Ureter (tissue), 1 donor: ENCODE results near the gene KSR1. TPM values are rescaled to one million over a fixed set of nuclear protein-coding genes. Genes with fewer than 3 reads are reported as not detected.
"Not testable (repeated sequence)": the region's sequence is repeated elsewhere in the genome, so short reads cannot be mapped to it uniquely, and the experiment has no call there.

Experiments used
- DNase-seq: peaks from one replicate; pipeline ENCODE4 v3.0.0-alpha.2; 2020; ENCODE audit warnings: low spot score
- total RNA-seq: library from RNA; stranded (reverse); gene quantifications from one replicate; pipeline ENCODE4 v1.2.4, GENCODE V29; 2023
- donor health status: DM: yes; HTN: yes; CAD: no.

Gene KSR1
- total RNA-seq, 1 donor from 2014 or later, result 61.9 TPM

DNA sequence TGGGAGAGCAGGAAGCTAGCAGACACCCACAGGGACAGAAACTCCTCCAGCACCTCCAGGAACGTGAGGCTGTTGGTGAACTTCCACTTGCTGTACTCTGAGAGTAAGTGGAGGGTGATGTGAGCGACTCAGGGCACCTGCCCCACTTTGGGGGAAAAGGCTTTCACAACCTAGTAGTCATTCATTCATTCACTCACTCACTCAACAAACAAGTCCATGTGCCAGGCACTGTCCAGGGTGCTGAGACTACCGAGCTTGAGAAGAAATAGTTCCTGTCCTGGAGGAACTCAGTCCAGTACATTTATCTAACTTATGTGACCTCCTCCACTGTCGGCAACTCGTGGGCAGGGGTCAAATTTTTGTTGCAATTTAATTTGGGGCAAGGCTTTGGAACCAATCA, 201.4 kb downstream of the KSR1 start:
- DNase-seq, result no peak

DNA sequence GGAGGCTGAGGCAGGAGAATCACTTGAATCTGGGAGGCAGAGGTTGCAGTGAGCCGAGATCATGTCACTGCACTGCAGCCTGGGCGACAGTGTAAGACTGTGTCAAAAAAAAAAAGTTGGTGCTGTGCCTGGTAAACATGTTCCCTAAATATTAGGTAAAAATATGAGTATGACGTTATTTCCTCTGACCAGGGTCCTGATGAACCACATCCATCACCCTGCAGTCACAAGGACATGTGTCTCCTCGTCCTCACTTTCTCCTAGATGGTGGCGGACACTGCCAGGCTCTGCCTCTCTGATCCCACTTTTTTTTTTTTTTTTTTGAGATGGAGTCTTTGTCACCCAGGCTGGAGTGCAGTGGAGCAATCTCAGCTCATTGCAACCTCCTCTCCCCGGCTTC, 203.4 kb downstream of the KSR1 start:
- no peak for DNase-seq

DNA sequence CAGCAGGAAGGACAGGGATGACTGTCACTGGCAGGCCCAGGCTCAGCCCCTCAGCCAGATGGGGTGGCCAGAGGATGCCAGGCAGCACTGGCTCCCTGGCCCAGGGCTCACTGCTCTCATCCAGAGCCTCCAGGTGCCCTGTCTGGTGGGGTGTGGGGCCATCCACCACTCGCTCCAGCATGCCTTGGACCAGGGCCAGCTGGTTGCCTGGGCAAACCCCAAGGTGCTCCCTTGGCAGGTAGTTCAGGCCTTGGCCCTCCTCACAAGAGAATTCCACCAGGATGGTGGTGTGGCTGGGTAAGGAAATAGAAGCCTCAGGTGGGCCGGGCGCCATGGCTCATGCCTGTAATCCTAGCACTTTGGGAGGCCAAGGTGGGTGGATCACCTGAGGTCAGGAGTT, 204.2 kb downstream of the KSR1 start:
- no peak for DNase-seq

DNA sequence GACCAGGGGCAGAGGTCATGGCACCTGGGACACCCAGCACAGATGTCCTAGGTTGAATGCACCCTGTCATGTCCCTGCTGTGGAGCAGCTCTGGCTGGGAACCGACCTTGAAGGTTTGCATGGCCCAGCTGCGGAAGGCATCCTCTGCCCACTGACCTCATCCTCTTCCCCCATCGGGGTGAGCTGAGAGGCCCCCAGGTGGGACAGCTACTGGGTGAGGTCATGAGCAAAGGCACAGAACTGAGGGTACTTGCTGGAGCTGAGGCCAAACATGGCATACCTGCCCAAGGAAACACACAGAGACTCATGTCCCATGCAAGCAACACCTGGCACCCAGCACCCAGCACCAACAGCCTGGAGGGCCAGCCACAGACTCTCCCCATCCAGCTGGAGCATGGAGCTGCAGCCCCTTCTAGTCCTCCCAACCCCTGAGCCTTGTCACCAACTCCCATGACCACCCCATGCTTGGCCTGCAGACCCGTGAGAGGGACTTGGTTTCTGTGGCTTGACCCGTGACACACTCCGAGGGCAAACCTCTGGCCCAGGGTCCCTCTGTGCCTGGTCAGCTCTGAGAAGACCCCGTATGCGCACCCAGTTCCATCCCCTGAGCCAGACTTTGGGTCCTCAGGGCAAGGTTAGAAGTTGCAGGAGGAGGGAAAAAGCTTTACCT, 207.8 kb downstream of the KSR1 start:
- DNase-seq, result no peak

DNA sequence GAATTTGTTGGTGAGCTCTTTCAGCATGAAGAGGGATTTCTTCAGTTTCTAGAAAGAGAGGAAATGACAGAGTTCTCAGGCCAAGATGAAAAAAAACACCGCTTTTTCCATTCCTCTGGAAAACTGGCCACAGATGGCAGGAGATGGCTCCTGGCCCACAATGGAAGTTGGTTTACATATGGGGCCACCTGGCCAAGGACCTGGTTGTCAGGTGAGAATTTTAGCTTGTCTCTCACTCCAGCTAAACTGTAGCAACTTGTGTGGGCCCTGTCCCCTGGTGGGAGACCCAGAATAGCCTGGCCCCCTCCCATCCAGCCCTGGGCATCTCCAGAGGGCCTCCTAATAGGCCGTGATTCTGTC, 208.3 kb downstream of the KSR1 start:
- no peak for DNase-seq

DNA sequence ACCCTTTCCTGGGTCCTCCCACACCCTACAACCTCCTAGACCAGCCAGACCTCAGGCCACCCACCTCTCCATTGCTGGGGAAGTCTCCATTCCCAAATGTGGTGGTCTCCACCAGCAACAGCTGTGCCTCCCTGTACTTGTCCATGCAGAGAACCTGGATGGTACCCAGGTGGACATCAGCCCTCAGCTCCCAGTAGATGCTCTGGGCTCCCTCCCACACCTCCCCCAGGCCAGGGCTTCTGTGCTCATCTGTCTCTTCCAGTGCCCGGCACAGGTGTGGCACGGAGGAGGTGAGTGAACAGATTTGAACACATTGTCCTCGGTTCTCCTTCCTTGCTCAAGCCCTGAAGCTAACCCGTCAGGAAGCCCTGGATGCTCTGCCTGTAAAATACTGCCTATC, 209.3 kb downstream of the KSR1 start:
- no peak for DNase-seq

DNA sequence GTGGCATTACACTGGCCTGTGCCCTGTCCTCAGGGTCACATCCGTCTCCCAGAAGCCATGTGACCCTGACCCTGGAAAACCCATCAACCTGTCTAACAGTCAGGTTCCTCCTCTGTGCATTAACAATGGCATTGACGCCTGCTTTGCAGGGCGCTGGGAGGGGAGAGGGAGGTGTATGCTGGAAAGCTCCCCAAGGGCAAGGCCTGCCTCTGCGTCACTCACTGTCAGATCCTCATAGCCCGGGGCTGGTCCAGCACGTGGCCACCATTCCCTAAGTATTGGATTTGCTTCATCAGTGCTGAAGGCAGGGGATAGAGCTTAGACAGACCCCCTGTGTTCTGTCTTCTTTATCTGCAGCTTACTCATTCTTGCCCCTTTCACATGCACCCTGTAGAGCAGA, 210.0 kb downstream of the KSR1 start:
- not testable (repeated sequence) for DNase-seq

DNA sequence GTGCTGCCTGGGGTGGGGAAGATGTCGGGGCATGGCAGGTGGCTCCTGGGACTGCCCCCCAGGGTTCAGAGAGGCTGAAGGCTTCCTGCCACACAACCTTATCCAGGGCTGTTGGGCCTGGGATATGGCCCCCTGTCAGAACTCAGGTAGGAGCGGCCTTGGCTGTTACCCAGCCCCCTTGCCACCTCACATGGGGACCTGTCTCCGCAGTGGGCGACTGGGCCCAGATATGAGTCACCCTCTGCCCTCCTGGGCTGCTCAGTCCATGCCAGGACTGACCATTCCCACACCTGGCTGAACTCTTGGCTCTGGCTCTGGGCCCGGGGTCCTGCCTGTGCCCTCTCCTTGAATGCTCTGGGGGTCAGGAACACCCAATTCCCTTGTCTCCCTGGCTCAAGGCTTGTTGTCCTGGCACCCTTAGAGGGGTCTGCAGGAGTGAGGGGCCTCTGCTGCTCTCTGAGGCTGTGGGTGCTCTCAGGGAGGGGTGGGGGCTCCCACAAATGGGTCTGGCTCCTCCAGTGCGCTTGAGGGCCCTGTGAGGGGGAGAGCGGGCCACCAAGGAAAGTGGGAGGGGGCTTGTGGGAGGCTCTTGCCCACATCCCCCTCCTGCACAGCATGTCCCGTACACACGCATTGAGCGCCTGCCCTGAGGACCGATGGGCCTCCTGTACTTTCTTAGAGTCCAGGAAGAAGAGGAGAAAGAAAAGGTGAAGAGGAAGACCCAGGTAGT, 210.7 kb downstream of the KSR1 start:
- DNase-seq, result no peak

DNA sequence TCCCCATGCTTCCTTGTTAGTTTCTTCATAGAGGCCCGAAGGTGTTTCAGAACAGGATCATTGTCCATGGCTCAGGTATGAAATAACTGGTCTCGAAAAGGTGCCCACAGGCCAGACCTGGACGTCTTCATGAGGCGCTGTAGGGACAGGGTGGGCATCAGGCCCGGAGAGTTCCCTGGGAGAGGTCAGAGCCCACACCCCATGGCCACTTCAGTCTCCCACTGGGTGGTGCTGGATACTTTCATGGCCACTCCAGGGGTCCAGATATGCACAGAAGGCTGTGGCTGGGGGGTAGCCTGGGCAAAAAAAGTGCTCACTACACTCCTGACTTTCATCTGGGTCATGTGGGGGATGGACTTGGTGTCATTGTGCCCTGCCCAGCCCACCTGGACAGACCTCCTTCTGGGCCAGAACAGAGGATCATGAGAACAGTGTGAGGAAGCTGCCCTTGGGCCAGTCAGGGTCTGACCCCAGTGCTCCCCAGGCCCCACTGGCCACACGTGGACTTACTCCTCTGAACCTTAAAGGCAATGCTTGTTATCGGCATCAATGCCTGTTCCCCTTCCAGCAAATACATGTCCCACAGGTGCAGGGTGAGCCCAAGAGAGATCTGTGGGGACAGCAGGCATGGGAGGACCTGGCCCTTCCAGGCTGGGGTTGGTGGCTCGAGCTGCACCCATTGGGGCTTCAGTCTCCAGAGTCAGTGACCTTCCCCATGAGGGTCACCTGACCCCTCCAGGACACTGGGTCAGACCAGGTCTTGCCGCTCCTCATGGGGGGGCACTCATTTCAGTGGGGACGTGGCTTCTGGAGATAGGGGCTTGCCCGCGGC, 211.6 kb downstream of the KSR1 start:
- DNase-seq, result no peak

DNA sequence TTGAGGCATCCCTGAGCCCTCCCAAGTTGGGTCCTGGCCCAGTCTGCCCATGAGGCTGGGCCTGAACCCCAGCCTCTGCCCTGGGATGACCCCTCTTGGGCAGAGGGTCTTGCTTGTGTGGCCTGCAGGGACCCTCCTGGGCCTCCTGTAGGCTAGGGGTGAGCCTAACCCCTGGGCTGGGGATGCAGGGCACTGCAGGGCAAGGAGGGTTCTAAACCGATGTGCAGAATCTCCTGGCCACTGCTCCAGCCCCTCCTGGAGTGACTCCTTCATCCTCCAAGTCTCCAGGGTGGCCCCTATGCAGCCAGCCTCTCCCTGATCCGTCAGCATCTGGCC, 212.2 kb downstream of the KSR1 start:
- DNase-seq, result no peak

DNA sequence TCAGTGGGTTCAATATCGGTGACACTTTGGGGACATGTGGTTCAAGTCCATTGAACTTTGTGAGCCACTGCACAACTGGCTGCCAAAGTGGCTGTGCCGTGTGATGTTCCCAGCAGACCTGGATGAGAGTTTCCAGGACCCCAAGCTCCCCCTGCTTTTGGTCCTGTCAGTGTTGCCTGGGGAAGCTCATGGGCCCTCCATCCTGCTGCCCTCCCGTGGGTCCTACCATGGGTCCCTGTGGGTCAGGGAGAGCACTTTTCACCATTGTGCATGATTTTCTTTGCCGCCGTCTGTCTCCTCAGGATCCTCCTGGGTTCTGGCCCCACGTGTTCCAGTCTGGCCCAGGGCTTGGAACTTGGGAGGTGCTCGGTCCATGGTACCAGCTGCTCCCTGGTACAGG, 212.9 kb downstream of the KSR1 start:
- DNase-seq, result no peak

DNA sequence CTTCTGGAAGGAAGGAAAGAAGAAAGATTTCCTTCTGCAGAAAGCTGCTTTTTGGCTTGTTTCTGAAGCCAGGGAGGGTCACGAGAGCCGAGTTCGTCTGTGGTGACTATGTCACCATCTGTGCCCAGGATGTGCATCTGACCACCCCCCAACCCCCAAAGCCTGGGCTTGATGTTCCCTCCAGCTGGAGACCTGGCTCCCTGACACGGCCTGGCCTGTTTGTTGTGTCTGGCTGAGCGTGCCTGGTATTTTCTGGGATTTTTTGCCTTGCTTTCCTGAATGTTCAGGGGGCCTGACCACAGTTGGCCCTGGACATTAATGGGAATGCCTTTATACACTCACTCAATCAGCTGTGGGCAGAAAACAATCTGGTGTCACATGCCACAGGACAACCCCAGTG, 213.6 kb downstream of the KSR1 start:
- no peak for DNase-seq

DNA sequence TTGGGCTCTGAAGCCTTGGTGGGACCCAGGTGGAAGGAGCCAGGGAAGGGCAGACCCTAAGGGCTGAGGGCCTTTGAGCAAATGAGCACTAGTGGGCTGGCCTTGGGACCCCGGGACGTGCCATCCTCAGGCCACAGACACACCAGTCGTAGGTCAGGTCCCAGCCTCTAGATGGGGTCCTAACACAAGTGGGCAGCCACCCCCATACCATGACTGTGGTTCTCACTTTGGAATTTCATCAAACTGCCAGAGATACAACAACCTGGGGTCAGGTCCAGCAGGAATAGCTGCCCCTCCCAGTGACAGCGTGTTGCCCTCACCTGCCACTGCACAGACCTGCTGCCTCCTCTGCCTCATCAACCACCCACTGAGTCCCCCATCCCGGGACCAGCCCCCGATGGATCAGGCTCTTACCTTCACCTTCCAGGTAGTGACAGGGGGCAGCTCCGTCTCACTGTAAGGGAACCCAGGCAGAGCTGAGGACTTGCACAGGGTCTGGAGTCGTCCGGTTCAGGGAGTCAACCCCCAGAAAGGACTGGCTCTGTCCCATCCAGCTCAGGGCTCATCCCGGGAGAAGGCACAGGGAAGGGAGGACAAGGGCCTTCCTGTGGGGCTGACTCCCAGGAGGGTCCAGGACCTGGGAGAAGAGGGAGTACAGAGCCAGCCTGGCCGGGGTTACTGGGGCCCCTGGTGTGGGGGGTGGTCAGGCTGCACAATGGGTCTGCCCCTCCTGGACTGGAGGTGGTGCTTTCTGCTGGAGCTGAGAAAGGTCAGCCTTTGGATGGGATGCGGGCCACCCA, 214.7 kb downstream of the KSR1 start:
- no peak for DNase-seq

DNA sequence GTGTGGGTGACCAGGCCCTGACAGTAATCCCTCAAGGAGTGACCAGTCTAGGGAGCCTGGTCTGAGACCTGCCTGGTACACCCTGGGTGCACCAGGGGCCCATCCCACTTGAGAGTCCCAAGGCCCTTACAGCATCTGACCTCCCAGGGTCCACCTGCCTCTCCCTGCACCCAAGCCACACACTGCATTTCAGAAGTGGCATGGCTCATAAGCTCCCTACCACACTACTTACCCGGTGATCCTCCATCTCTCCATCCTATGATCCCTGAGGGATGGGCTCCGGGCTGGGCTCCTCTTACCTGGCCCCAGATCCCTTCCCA, 215.3 kb downstream of the KSR1 start:
- DNase-seq, result no peak

DNA sequence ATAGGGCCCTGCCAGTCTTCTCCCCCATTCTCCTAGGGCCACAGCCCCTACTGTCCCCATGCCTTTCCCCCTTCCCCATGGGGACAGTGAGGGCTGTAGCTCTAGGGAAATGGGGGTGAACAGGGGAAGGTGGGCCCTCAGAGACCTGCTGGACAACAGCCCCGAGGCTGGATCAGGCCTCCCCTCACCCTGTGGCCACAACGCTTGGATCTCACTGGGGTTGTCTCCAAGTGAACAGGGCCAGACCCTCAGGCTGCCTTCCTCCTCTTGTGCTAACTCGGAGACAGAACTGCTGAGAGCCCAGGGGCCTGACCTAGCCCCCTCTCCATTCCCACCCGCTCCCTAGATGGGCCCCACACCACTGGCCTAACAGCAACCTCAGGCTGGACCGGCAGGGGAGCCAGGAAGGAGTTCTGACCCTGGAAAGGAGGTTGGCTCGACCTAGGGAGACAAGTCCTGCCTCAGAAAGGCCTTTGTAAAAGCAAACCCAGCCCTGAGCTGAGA, 215.8 kb downstream of the KSR1 start:
- not testable (repeated sequence) for DNase-seq

DNA sequence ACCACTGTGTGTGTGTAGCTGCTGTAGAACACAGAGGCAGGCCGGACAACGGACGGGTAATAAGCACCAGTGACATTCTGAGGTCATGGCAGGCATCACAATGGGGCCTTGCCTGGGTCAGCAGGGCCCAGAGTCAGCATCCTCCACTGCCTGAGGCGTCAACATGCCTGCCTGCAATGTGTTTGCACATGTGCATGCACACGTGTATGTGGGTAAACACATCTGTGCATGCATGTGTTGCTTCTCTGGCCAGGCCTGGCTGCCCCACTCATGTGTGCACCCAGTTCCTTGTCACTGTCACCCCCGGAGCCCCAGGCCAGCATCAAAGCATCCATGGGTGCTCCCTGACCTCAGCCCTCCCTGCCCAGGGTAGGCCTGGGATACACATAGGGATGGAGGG, 218.1 kb downstream of the KSR1 start:
- DNase-seq, result no peak

Other genes starting within 250 kb of the KSR1 start
- 204 TPM for gene WSB1, start 162.3 kb upstream of the KSR1 start, total RNA-seq
- gene LGALS9, start 174.7 kb downstream of the KSR1 start, total RNA-seq, result 80.7 TPM